Peyer's patch (tissue), 4 donors: ENCODE measurements around the gene UBA6.

ENCODE experiments used
- CTCF ChIP-seq, 6 experiments: fragments of 450-650 bp in 4 of 6; fragments of 200-600 bp in 2 of 6; sonication (generic) in 1 of 6; IDR thresholded peaks; one replicate each; pipeline ENCODE4 v1.5.1; 2017 to 2019; ENCODE audit warnings: antibody characterized with exemption in 6 of 6, mild to moderate bottlenecking in 3 of 6, moderate library complexity in 1 of 6
- POLR2A ChIP-seq, 2 donors: fragments of 450-650 bp; IDR thresholded peaks; one replicate each; pipeline ENCODE4 v1.5.1; 2017; ENCODE audit warnings: antibody characterized with exemption in 2 of 2, mild to moderate bottlenecking in 2 of 2, moderate library complexity in 2 of 2

GRCh38 chr4:67624939-67625338 is 76.0 kb downstream of the UBA6 start:
- TF ChIP-seq CTCF (IDR thresholded peaks at IDR 0.05) (no peak), POLR2A (IDR thresholded peaks at IDR 0.05) (no peak)
